ENCODE measurements around the gene KRT32.

- TF ChIP-seq CTCF (IDR thresholded peaks at IDR 0.05) (no peak), EZH2 (IDR thresholded peaks at IDR 0.05; ENCODE audit: borderline replicate concordance, insufficient read depth, low read depth, low read length, poor library complexity, severe bottlenecking) (no peak)
Observed at GRCh38 chr17:41448506-41448905, 18.7 kb downstream of the KRT32 start.

Data from B cell (primary cell).